Measurements from ENCODE around the gene TMEM51.

The TMEM51 gene

DNA sequence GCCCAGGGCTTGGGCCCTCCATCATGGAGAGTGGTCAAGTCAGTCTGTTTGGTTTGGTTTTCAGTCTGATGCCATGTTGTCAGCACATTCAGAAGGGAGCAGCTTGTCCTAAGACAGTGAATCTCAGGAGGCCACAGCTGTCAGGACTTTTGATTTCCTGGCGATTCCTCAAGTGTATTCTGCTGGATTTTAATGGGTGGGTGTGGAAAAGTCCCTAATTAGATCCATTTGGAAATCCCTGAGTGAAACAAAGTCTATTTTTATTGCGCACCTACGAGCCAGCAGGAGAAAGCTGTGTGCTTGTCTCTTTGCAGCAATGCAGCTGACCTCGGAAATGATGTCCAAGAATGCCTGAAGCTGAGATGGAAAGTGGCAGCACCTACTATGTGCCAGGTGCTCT is 71.9 kb downstream of the TMEM51 start:
- Histone ChIP-seq H3K4me3 (replicated peaks; ENCODE audit: low read depth, low read length) (no peak overlapping the region), H3K27me3 (replicated peaks; ENCODE audit: control insufficient read depth, insufficient read depth, low read length) (no peaks in the 10 kb centered on the region), H3K36me3 (ENCODE audit: control insufficient read depth, insufficient read depth, low read length) (no peaks in the 10 kb centered on the region)
- TF ChIP-seq, protein P1, sequence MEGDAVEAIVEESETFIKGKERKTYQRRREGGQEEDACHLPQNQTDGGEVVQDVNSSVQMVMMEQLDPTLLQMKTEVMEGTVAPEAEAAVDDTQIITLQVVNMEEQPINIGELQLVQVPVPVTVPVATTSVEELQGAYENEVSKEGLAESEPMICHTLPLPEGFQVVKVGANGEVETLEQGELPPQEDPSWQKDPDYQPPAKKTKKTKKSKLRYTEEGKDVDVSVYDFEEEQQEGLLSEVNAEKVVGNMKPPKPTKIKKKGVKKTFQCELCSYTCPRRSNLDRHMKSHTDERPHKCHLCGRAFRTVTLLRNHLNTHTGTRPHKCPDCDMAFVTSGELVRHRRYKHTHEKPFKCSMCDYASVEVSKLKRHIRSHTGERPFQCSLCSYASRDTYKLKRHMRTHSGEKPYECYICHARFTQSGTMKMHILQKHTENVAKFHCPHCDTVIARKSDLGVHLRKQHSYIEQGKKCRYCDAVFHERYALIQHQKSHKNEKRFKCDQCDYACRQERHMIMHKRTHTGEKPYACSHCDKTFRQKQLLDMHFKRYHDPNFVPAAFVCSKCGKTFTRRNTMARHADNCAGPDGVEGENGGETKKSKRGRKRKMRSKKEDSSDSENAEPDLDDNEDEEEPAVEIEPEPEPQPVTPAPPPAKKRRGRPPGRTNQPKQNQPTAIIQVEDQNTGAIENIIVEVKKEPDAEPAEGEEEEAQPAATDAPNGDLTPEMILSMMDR (IDR thresholded peaks at IDR 0.05; ENCODE audit: insufficient read depth, low read length, poor library complexity, severe bottlenecking): no peak
- DNase-seq (ENCODE audit: extremely low read depth, insufficient read length): no peak

DNA sequence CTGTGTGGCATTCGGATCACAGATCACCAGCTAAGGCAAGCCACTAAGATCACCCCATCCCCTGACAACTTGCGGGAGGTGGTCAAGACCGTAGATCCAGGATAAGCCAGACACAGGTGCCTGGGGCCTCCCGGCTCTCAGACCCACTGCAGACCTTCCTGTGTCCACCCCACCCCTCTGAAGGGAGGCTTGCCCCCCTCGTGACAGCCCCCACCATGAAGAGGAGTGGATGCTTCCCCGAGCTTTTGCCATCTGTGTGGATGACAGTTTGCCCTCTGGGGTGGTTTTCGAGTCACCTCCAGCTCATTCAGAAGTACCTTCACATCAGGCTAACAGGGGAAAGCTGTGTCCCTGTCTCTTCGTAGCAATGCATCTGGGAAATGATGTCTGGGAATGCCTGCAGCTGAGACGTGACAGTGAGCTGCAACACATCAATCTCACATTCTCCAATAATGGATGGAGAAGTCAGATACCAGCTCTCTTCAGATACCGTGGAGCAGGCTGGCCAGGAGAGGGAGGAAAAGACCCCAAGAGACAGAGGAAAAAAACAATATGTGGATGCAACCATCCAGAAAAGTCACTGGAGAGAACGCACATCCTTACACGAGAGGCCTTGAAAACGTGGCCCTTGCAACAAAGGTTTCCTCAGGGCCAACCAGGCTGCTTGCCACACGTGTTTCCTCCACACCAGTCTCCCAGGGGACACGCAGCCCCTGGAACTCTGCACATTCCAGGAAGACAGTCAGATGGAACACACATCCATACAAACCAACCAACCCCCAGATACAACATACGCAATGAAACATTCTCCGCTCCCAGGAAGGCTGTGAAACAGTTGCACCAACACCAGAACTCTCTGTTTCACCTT is 73.1 kb downstream of the TMEM51 start:
- no peak for DNase-seq (ENCODE audit: extremely low read depth, insufficient read length)
- Histone ChIP-seq H3K36me3 (ENCODE audit: control insufficient read depth, insufficient read depth, low read length) (no peaks in the 10 kb centered on the region), H3K27me3 (replicated peaks; ENCODE audit: control insufficient read depth, insufficient read depth, low read length) (no peaks in the 10 kb centered on the region), H3K4me3 (replicated peaks; ENCODE audit: low read depth, low read length) (no peak overlapping the region)
- TF ChIP-seq, protein P1 (IDR thresholded peaks at IDR 0.05; ENCODE audit: insufficient read depth, low read length, poor library complexity, severe bottlenecking): no peak

DNA sequence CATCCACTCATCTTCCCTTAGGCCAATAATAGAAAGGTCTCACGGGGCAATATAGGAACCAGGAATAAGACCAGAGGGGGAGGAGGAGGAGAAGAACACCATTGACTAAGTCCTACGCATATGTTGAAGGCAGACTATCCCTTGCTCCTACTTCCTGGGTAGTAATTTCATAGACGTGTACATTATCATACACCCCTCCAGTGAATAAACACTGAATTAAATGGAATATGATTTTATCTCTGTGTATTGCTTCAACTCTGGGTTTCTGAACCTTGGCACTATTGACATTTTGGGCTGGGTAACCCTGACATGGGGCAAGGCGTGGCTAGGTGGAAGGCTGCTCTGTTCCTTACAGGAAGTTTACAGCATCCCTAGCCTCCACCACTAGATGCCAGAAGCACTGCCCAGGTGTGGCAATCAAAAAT is 76.2 kb downstream of the TMEM51 start:
- Histone ChIP-seq H3K4me3 (replicated peaks; ENCODE audit: low read depth, low read length) (no peak overlapping the region), H3K27me3 (replicated peaks; ENCODE audit: control insufficient read depth, insufficient read depth, low read length) (no peaks in the 10 kb centered on the region), H3K36me3 (ENCODE audit: control insufficient read depth, insufficient read depth, low read length) (no peaks in the 10 kb centered on the region)
- TF ChIP-seq, protein P1 (IDR thresholded peaks at IDR 0.05; ENCODE audit: insufficient read depth, low read length, poor library complexity, severe bottlenecking): no peak
- no peak for DNase-seq (ENCODE audit: extremely low read depth, insufficient read length)

DNA sequence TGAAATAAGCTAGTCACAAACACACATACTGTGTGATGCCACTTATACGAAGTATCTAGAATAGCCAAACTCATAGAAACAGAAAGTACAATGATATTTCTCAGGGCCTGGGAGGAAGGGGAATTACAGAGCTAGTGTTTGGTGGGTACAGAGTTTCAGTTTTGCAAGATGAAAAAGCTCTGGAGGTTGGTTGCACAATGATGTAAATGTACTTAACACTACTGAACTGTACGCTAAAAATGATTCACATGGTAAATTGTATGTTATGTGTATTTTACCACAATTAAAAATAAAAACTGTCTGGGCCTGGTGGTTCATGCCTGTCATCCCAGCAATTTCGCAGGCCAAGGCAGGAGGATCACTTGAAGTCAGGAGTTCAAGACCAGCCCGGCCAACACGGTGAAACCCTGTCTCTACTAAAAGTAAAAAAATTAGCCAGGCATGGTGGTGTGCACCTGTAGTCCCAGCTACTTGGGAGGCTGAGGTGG is 78.2 kb downstream of the TMEM51 start:
- Histone ChIP-seq H3K27me3 (replicated peaks; ENCODE audit: control insufficient read depth, insufficient read depth, low read length) (no peaks in the 10 kb centered on the region), H3K36me3 (ENCODE audit: control insufficient read depth, insufficient read depth, low read length) (no peaks in the 10 kb centered on the region), H3K4me3 (replicated peaks; ENCODE audit: low read depth, low read length) (no peak overlapping the region)
- TF ChIP-seq, protein P1 (IDR thresholded peaks at IDR 0.05; ENCODE audit: insufficient read depth, low read length, poor library complexity, severe bottlenecking): no peak
- DNase-seq (ENCODE audit: extremely low read depth, insufficient read length): peak; percentile 68

DNA sequence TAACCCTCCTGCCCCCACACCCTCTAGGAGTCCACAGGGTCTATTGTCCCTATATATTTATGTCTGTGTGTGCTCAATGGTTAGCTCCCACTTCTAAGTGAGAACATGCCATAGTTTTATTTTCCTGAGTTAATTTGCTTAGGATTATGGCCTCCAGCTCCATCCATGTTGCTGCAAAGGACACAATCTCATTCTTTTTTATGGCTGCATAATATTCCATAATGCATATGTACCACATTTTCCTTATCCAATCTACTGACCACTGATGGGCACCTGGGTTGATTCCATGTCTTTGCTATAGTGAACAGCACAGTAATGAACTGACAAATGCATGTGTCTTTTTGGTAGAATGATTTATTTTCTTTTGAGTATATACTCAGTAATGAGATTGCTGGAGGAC is 80.1 kb downstream of the TMEM51 start:
- Histone ChIP-seq H3K27me3 (replicated peaks; ENCODE audit: control insufficient read depth, insufficient read depth, low read length) (no peaks in the 10 kb centered on the region), H3K4me3 (replicated peaks; ENCODE audit: low read depth, low read length) (no peak overlapping the region), H3K36me3 (ENCODE audit: control insufficient read depth, insufficient read depth, low read length) (no peaks in the 10 kb centered on the region)
- TF ChIP-seq, protein P1 (IDR thresholded peaks at IDR 0.05; ENCODE audit: insufficient read depth, low read length, poor library complexity, severe bottlenecking): no peak
- DNase-seq (ENCODE audit: extremely low read depth, insufficient read length): no peak

Measured in GM06990 (cell line).